Lung (tissue), 12 donors: ENCODE results near the gene MRPL9. TPM values are rescaled to one million over a fixed set of nuclear protein-coding genes. Genes with fewer than 3 reads are reported as not detected.

Experiments used
- ATAC-seq: fragments of 200-7000 bp; cut with Tn5 transposase; one replicate; pipeline ENCODE4 v1.9.1; 2020; ENCODE audit warnings: moderate number of reproducible peaks; ENCODE audit not compliant: insufficient read depth, low FRiP score
- DNase-seq, 3 donors: peaks; one replicate each; pipeline ENCODE4 v3.0.0-alpha.2; 2013 to 2017
- H3K27ac ChIP-seq, 2 donors: one replicate each; pipeline ENCODE4 v1.5.1; 2013; ENCODE audit warnings: mild to moderate bottlenecking in 2 of 2, moderate library complexity in 2 of 2, control low read depth in 1 of 2, inconsistent platforms in 1 of 2, low read depth in 1 of 2, low read length in 1 of 2
- H3K27me3 ChIP-seq, 3 donors: one replicate each; pipeline ENCODE4 v1.5.1; 2013; ENCODE audit warnings: low read length in 2 of 3; ENCODE audit not compliant: control insufficient read depth in 3 of 3, insufficient read depth in 3 of 3
- H3K36me3 ChIP-seq, 4 donors: one replicate each; pipeline ENCODE4 v1.5.1; 2013; ENCODE audit warnings: low read length in 4 of 4, mild to moderate bottlenecking in 1 of 4, moderate library complexity in 1 of 4; ENCODE audit not compliant: control insufficient read depth in 4 of 4, insufficient read depth in 4 of 4
- H3K4me1 ChIP-seq, 5 donors: one replicate each; pipeline ENCODE4 v1.5.1; 2013; ENCODE audit warnings: low read length in 5 of 5, mild to moderate bottlenecking in 2 of 5, moderate library complexity in 1 of 5; ENCODE audit not compliant: control insufficient read depth in 5 of 5, insufficient read depth in 5 of 5
- H3K4me3 ChIP-seq: one replicate; pipeline ENCODE4 v1.5.1; 2013; ENCODE audit warnings: mild to moderate bottlenecking, control low read depth, moderate library complexity
- H3K9ac ChIP-seq, 2 donors: one replicate each; pipeline ENCODE4 v1.5.1; 2013; ENCODE audit warnings: low read length in 2 of 2, control low read depth in 1 of 2; ENCODE audit not compliant: insufficient read depth in 1 of 2
- H3K9me3 ChIP-seq, 4 donors: one replicate each; pipeline ENCODE4 v1.5.1; 2013; ENCODE audit warnings: low read length in 3 of 4, mild to moderate bottlenecking in 1 of 4, moderate library complexity in 1 of 4; ENCODE audit not compliant: control insufficient read depth in 4 of 4, insufficient read depth in 3 of 4
- WGBS, 2 donors: extraction: QIAGEN DNeasy Blood & Tissue Kit; methylation state at CpG; one replicate each; pipeline ENCODE4 v1.1.7; 2013; 5-methylcytosine and 5-hydroxymethylcytosine counted together
- polyA plus RNA-seq, 2 donors: library from polyadenylated mRNA; stranded (reverse); fragments of 200-250 nt; gene quantifications; one replicate each; pipeline ENCODE4 v1.2.1, GENCODE V29; 2013
- total RNA-seq, 2 donors: library from RNA; depleted of rRNA in 1 of 2; stranded (reverse); fragments of >200 nt in 1 of 2; gene quantifications; one replicate each; pipeline ENCODE4 v1.2.1, GENCODE V29; 2014 to 2021
- TF ChIP-seq, protein P1 (sequence below): IDR thresholded peaks from 2 replicates; pipeline ENCODE4 v1.5.1; 2012; ENCODE audit warnings: mild to moderate bottlenecking; ENCODE audit errors: control extremely low read depth, extremely low read depth
- donor health status: control.
- donor health status: control.
- donor health status: Bipolar disorder and iron deficiency.
- donor health status: healthy.
- donor health status: DM: yes; HTN: yes; CAD: no.

Gene MRPL9
- total and polyA plus RNA-seq, 4 donors = 51.0 to 68.1 (median 55.6) TPM

DNA sequence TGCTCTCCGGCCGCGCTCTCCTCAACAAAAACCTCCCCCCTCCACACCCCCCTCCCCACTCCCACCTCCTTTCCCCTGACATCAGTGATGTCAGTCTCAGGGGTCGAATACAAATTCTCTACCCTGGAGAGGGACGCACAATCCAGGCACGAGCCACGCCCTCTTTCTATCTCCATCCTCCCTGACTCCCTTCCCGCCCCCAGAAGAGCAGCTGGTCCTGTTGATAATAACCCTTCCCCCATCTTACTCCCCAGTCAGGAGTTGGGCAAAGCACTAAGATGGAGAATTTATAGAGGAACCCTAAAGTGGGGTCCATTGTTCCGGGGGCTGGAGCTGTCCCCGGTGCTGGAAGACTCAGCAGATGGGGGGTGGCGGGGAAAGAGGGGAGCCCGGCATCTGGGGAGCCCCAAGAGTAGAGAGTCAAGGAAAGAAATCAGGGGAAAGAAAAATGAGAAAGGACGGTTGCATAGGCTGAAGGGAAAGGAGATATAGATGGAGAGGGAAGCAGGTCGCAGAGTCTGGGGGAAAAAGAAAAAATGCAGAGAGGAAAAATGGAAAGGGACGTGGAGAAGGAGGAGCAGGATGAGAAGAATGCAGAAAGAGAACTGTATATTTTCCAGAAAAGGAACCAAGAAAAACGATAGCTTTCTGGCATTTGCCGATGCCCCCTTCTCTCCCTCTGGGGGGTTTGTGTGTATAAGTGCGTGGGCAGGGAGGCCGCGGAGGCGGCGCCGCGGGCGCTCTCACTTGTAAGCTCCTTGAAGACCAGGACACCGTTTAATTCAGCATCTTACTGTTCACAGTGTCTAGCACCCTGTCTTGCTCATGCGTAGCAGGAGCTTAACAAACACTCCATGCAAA, 46.3 kb downstream of the MRPL9 start, which contains the start of gene CELF3:
Gene CELF3 (minus strand): TSS at position 33 of the 861 bp plus-strand sequence. CDS start 783 bp downstream, outside the sequence.
- TF ChIP-seq, protein P1, sequence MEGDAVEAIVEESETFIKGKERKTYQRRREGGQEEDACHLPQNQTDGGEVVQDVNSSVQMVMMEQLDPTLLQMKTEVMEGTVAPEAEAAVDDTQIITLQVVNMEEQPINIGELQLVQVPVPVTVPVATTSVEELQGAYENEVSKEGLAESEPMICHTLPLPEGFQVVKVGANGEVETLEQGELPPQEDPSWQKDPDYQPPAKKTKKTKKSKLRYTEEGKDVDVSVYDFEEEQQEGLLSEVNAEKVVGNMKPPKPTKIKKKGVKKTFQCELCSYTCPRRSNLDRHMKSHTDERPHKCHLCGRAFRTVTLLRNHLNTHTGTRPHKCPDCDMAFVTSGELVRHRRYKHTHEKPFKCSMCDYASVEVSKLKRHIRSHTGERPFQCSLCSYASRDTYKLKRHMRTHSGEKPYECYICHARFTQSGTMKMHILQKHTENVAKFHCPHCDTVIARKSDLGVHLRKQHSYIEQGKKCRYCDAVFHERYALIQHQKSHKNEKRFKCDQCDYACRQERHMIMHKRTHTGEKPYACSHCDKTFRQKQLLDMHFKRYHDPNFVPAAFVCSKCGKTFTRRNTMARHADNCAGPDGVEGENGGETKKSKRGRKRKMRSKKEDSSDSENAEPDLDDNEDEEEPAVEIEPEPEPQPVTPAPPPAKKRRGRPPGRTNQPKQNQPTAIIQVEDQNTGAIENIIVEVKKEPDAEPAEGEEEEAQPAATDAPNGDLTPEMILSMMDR = no peak
- no peaks in the 10 kb centered on the region for H3K9me3 ChIP-seq
- H3K9ac ChIP-seq = no peak within 1 kb of the TSS
- H3K27ac ChIP-seq = no peak within 1 kb of the TSS
- ATAC-seq (no peak), DNase-seq (peak in 2 of 3 donors; percentile 53 to 55)
- peaks cover 0 to 17% (median 14%) of the 10 kb centered on the region in 3 donors for H3K27me3 ChIP-seq
- 9 to 10% methylated on average over 24 to 27 of the region's 27 CpGs for WGBS, 2 donors
- H3K4me1 ChIP-seq = peaks cover 3 to 23% (median 17%) of the 10 kb centered on the region in 5 donors
- H3K36me3 ChIP-seq = no peaks in the 10 kb centered on the region
- H3K4me3 ChIP-seq = no peak within 1 kb of the TSS

DNA sequence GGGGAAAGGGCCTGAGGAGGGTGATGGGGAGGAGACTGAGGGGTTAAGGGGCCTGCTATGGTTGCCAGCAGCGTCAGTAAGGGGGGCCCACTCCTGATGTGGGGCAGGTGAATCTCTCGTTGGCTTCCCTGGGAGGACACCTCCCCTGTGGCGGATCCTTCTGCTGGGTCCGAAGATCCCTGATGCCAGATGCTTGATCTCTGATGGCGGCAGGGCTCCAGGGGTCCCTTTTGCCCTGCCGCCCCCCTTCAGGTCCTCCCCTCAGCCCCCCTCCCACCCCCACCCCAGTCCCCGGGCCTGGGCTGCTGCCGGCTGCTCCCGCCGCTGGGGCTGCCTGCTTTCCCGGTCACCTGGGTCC, 46.9 kb downstream of the MRPL9 start:
- no peak for DNase-seq
- no peak overlapping the region for H3K9ac ChIP-seq
- TF ChIP-seq, protein P1 = no peak
- H3K4me1 ChIP-seq = peaks cover 2 to 19% (median 17%) of the 10 kb centered on the region in 5 donors
- ATAC-seq = no peak
- H3K4me3 ChIP-seq = no peak overlapping the region
- 0 to 7% methylated on average over 6 to 11 of the region's 11 CpGs for WGBS, 2 donors
- no peaks in the 10 kb centered on the region for H3K36me3 ChIP-seq
- H3K9me3 ChIP-seq = no peaks in the 10 kb centered on the region
- no peak overlapping the region for H3K27ac ChIP-seq
- H3K27me3 ChIP-seq = peaks cover 0 to 14% (median 14%) of the 10 kb centered on the region in 3 donors

DNA sequence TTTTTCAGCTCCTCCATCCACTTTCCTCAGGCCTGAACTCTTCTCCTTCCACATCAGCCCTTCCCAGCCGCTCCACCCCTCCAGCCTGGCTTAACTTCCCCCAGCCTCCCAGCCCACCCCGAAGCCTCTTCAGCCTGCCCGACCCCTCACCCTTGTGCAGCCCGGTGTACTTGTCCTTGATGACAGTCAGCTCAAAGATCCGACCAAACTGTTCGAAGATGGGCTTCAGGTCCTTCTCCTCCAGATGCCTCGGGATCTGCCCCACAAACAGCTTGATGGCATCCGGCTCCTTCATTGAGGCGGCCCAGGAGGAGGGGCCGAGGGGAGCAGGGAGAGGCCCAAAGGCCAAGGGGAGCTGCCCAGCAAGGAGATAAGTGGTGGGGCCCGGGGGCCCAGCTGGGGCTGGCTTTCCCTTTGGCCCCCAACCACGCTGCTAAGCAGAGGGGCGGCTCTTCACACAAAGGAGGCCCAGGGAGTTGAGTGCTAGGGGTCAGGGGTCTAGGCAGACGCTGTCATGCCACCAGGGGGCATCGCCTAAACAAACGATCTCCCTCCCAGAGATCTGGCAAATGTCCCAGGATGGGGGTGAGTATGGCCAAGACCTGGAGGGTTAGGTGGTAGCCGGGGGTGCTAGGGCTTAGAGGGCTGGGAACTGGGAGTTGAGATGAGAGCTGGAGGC, 47.4 kb downstream of the MRPL9 start:
- peaks cover 0 to 14% (median 14%) of the 10 kb centered on the region in 3 donors for H3K27me3 ChIP-seq
- no peaks in the 10 kb centered on the region for H3K36me3 ChIP-seq
- H3K27ac ChIP-seq = no peak overlapping the region
- WGBS, 2 donors = 38 to 44% methylated on average over 17 of the region's 17 CpGs
- DNase-seq = peak in 2 of 3 donors; percentile 35 to 46
- TF ChIP-seq, protein P1 = no peak
- peaks cover 2 to 19% (median 17%) of the 10 kb centered on the region in 5 donors for H3K4me1 ChIP-seq
- no peak for ATAC-seq
- H3K9me3 ChIP-seq = no peaks in the 10 kb centered on the region
- no peak overlapping the region for H3K4me3 ChIP-seq
- H3K9ac ChIP-seq = no peak overlapping the region
